HCT116 (cell line): Measurements from ENCODE around the gene RAB3GAP1. TPM values are rescaled to one million over a fixed set of nuclear protein-coding genes. Genes with fewer than 3 reads are reported as not detected.

Source experiments
- ATAC-seq: fragments of 200-7000 bp; cut with Tn5 transposase; 2 replicates; pipeline ENCODE4 v1.9.1; 2020; ENCODE audit warnings: mild to moderate bottlenecking, moderate library complexity
- BruUV-seq: library from RNA; stranded (reverse); fragments of 400-500 nt; replicated peaks from 2 replicates; lab custom pipeline; 2021; lab: Mats Ljungman, UMichigan
- CTCF ChIA-PET: fragments of 300-600 bp; sonication (Branson Sonifier 250); formaldehyde crosslinking; loops from one replicate; lab custom pipeline; 2021; ENCODE audit warnings: antibody characterized with exemption; lab: Charles Lee
- POLR2A ChIA-PET: fragments of 300-600, 350-600 bp; sonication (Branson Sonifier 250); formaldehyde crosslinking; loops from one replicate; lab custom pipeline; 2021; ENCODE audit warnings: antibody characterized with exemption; lab: Charles Lee
- RAD21 ChIA-PET, 2 experiments: fragments of 300-600 bp; sonication (Branson Sonifier 250); formaldehyde crosslinking; loops; one replicate each; lab custom pipeline; 2023; ENCODE audit warnings: low total read pairs in 2 of 2; ENCODE audit not compliant: uncharacterized antibody in 2 of 2, unreplicated experiment in 2 of 2, low non-redundant PET in 1 of 2; lab: Charles Lee
- DNase-seq: peaks from one replicate; pipeline ENCODE4 v3.0.0-alpha.2; 2010; ENCODE audit warnings: low read depth, low spot score
- H2AFZ ChIP-seq: fragments of 200-600 bp; shearing (Covaris generic), sonication (generic); 2 replicates; pipeline ENCODE4 v1.6.1; 2017; ENCODE audit warnings: low read depth, mixed run types, mixed read lengths, antibody characterized with exemption, low read length; ENCODE audit not compliant: poor library complexity, severe bottlenecking
- H3K27ac ChIP-seq: 2 replicates; pipeline ENCODE4 v1.5.1; 2012; ENCODE audit warnings: low read depth, low read length
- H3K27me3 ChIP-seq: fragments of 200-600 bp; sonication (generic); 2 replicates; pipeline ENCODE4 v1.6.1; 2016; ENCODE audit warnings: mixed run types, low read length, mixed read lengths; ENCODE audit not compliant: insufficient read depth
- H3K36me3 ChIP-seq, 2 experiments: fragments of 200-500 bp in 1 of 2; fragments of 200-600 bp in 1 of 2; sonication (Bioruptor generic) in 1 of 2; sonication (generic) in 1 of 2; 2 replicates each; pipeline versions ENCODE4 v1.5.1 to v1.6.1; 2014 to 2016; ENCODE audit warnings: low read length in 2 of 2, inconsistent platforms in 1 of 2, mixed read lengths in 1 of 2, mixed run types in 1 of 2; ENCODE audit not compliant: insufficient read depth in 2 of 2, control insufficient read depth in 1 of 2
- H3K4me1 ChIP-seq, 2 experiments: fragments of 200-600 bp in 1 of 2; sonication (generic) in 1 of 2; 2 replicates each; pipeline versions ENCODE4 v1.5.1 to v1.6.1; 2012 to 2017; ENCODE audit warnings: low read length in 2 of 2, inconsistent platforms in 1 of 2, mild to moderate bottlenecking in 1 of 2, mixed read lengths in 1 of 2, mixed run types in 1 of 2, moderate library complexity in 1 of 2; ENCODE audit not compliant: insufficient read depth in 2 of 2, control insufficient read depth in 1 of 2
- H3K4me2 ChIP-seq: fragments of 200-600 bp; sonication (generic); 2 replicates; pipeline ENCODE4 v1.6.1; 2017; ENCODE audit warnings: mixed run types, low read length, mixed read lengths
- H3K4me3 ChIP-seq, 2 experiments: fragments of 200-600 bp in 1 of 2; sonication (generic) in 1 of 2; replicated peaks in 1 of 2; 2 replicates each; pipeline ENCODE4 v1.5.1; 2011 to 2016; ENCODE audit warnings: low read length in 2 of 2, control low read depth in 1 of 2, low read depth in 1 of 2, mild to moderate bottlenecking in 1 of 2, mixed read lengths in 1 of 2, mixed run types in 1 of 2
- H3K79me2 ChIP-seq: fragments of 200-600 bp; sonication (generic); 2 replicates; pipeline ENCODE4 v1.6.1; 2017; ENCODE audit warnings: mild to moderate bottlenecking, mixed run types, low read length, moderate library complexity, mixed read lengths; ENCODE audit not compliant: insufficient read depth
- H3K9ac ChIP-seq: fragments of 200-600 bp; sonication (generic); 2 replicates; pipeline ENCODE4 v1.6.1; 2016; ENCODE audit warnings: low read length, mixed read lengths
- H3K9me2 ChIP-seq: fragments of 200-600 bp; sonication (generic), shearing (Covaris generic); 2 replicates; pipeline ENCODE4 v1.6.1; 2017; ENCODE audit warnings: mixed run types, mild to moderate bottlenecking, moderate library complexity; ENCODE audit not compliant: insufficient read depth
- H3K9me3 ChIP-seq, 2 experiments: fragments of 200-500 bp in 1 of 2; fragments of 200-600 bp in 1 of 2; sonication (Bioruptor generic) in 1 of 2; sonication (generic) in 1 of 2; 2 replicates each; pipeline ENCODE4 v1.6.1; 2014 to 2017; ENCODE audit warnings: low read length in 2 of 2, mixed read lengths in 2 of 2, inconsistent platforms in 1 of 2, low read depth in 1 of 2, mild to moderate bottlenecking in 1 of 2, mixed run types in 1 of 2, moderate library complexity in 1 of 2; ENCODE audit not compliant: control insufficient read depth in 1 of 2, insufficient read depth in 1 of 2
- H4K20me1 ChIP-seq: fragments of 200-600 bp; sonication (generic), shearing (Covaris generic); 2 replicates; pipeline ENCODE4 v1.6.1; 2017; ENCODE audit warnings: mixed run types, mild to moderate bottlenecking, moderate library complexity; ENCODE audit not compliant: insufficient read depth
- CBX3 ChIP-seq: IDR thresholded peaks from 2 replicates; pipeline ENCODE4 v1.6.1; 2012; ENCODE audit warnings: low read depth
- CEBPB ChIP-seq: IDR thresholded peaks from 2 replicates; pipeline ENCODE4 v1.6.1; 2012; ENCODE audit warnings: low read depth
- EGR1 ChIP-seq: IDR thresholded peaks from 2 replicates; pipeline ENCODE4 v1.6.1; 2012; ENCODE audit warnings: low read depth
- ELF1 ChIP-seq: IDR thresholded peaks from 2 replicates; pipeline ENCODE4 v1.6.1; 2012; ENCODE audit warnings: low read depth, borderline replicate concordance
- EZH2phosphoT487 ChIP-seq: fragments of 200-600 bp; IDR thresholded peaks from 2 replicates; pipeline ENCODE4 v1.6.1; 2018; ENCODE audit warnings: antibody characterized with exemption, borderline replicate concordance
- FOSL1 ChIP-seq: IDR thresholded peaks from 2 replicates; pipeline ENCODE4 v1.6.1; 2012; ENCODE audit warnings: low read depth
- JUND ChIP-seq: IDR thresholded peaks from 2 replicates; pipeline ENCODE4 v1.6.1; 2012
- POLR2A ChIP-seq: IDR thresholded peaks from 2 replicates; pipeline ENCODE4 v1.7.0; 2011; ENCODE audit warnings: borderline replicate concordance; ENCODE audit not compliant: insufficient read depth, insufficient read length; ENCODE audit errors: extremely low read depth
- POLR2AphosphoS5 ChIP-seq: IDR thresholded peaks from 2 replicates; pipeline ENCODE4 v1.6.1; 2011; ENCODE audit warnings: mild to moderate bottlenecking, low read depth, low read length, moderate library complexity
- RAD21 ChIP-seq: IDR thresholded peaks from 2 replicates; pipeline ENCODE4 v1.6.1; 2012; ENCODE audit warnings: low read depth, mild to moderate bottlenecking
- SP1 ChIP-seq: IDR thresholded peaks from 2 replicates; pipeline ENCODE4 v1.6.1; 2012; ENCODE audit warnings: low read depth
- SRF ChIP-seq: IDR thresholded peaks from 2 replicates; pipeline ENCODE4 v1.6.1; 2012; ENCODE audit warnings: low read depth
- TCF7L2 ChIP-seq: IDR thresholded peaks from 2 replicates; pipeline ENCODE4 v1.7.0; 2011; ENCODE audit warnings: borderline replicate concordance, inconsistent platforms; ENCODE audit not compliant: insufficient read depth, insufficient read length; ENCODE audit errors: extremely low read depth
- YY1 ChIP-seq: IDR thresholded peaks from 2 replicates; pipeline ENCODE4 v1.6.1; 2011; ENCODE audit warnings: low read length, low read depth, moderate library complexity, mild to moderate bottlenecking; ENCODE audit not compliant: insufficient replicate concordance; ENCODE audit errors: extremely low read depth
- ZFX ChIP-seq: fragments of 450-650 bp; IDR thresholded peaks from 2 replicates; pipeline ENCODE4 v1.6.1; 2017
- ZNF274 ChIP-seq: fragments of 200-500 bp; sonication (Bioruptor generic); IDR thresholded peaks from 2 replicates; pipeline ENCODE4 v1.6.1; 2014; ENCODE audit warnings: mild to moderate bottlenecking, low read depth, low read length, inconsistent platforms
- intact Hi-C: fragments of 100-400 bp; cut with micrococcal nuclease; formaldehyde crosslinking; loops from 2 replicates; pipeline ENCODE4 v1.10.0; 2022
- total RNA-seq: library from RNA; stranded (reverse); gene quantifications from one replicate; pipeline ENCODE4 v1.2.1, GENCODE V29; 2021; ENCODE audit not compliant: unreplicated experiment
- TF ChIP-seq, protein P1 (sequence below): IDR thresholded peaks from 2 replicates; pipeline ENCODE4 v1.6.1; 2012; ENCODE audit warnings: low read depth
- TF ChIP-seq, protein P2 (sequence below): IDR thresholded peaks from 2 replicates; pipeline ENCODE4 v1.6.1; 2012
- TF ChIP-seq, protein P3 (sequence below): IDR thresholded peaks from 2 replicates; pipeline ENCODE4 v1.6.1; 2012
- TF ChIP-seq, protein P4 (sequence below): IDR thresholded peaks from 2 replicates; pipeline ENCODE4 v1.6.1; 2011; ENCODE audit warnings: mild to moderate bottlenecking, low read length, moderate library complexity; ENCODE audit not compliant: insufficient replicate concordance; ENCODE audit errors: extremely low read depth

The RAB3GAP1 gene
- total RNA-seq, 1 experiment from 2014 or later: 38.5 TPM

DNA sequence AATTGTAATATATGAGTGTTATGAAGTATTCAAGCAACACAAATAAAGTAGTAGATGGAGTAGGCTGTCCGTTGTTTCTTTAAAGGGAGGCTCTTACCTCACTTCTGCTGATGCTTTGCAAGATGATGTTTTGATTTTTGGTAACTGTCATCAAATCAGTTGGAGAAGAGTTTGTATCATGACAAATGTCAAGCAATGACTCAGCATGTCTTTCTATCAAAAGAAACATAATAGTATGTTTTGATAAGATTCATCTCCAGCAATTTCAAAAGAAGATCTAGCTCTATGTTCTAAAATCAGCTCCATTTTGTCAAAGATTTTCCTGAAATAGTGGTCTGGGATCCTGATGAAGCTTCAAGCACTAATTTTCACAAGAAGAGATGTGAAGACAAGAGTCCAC lies 30.5 kb upstream of the RAB3GAP1 start:
- Histone ChIP-seq H3K4me2 (no peak overlapping the region), H3K36me3 (no peaks in the 10 kb centered on the region), H3K9me2 (no peaks in the 10 kb centered on the region), H3K4me1 (no peaks in the 10 kb centered on the region), H3K27me3 (no peaks in the 10 kb centered on the region), H4K20me1 (no peaks in the 10 kb centered on the region; the same call in 1 of the 2 replicates), H3K9ac (no peak overlapping the region), H3K27ac (no peak overlapping the region), H3K4me3 (no peak overlapping the region), H3K9me3 (no peaks in the 10 kb centered on the region), H3K79me2 (no peaks in the 10 kb centered on the region), H2AFZ (no peak overlapping the region)
- DNase-seq (no peak), ATAC-seq (no peak)
- ChIA-PET CTCF (no interaction called here), RAD21 (no interaction called here), POLR2A (no interaction called here)
- intact Hi-C loops: no loop called here
- TF ChIP-seq EZH2phosphoT487: no peak
- TF ChIP-seq RAD21: no peak
- TF ChIP-seq JUND: no peak
- no peak for TF ChIP-seq CEBPB
- no peak for TF ChIP-seq YY1
- TF ChIP-seq, protein P1, sequence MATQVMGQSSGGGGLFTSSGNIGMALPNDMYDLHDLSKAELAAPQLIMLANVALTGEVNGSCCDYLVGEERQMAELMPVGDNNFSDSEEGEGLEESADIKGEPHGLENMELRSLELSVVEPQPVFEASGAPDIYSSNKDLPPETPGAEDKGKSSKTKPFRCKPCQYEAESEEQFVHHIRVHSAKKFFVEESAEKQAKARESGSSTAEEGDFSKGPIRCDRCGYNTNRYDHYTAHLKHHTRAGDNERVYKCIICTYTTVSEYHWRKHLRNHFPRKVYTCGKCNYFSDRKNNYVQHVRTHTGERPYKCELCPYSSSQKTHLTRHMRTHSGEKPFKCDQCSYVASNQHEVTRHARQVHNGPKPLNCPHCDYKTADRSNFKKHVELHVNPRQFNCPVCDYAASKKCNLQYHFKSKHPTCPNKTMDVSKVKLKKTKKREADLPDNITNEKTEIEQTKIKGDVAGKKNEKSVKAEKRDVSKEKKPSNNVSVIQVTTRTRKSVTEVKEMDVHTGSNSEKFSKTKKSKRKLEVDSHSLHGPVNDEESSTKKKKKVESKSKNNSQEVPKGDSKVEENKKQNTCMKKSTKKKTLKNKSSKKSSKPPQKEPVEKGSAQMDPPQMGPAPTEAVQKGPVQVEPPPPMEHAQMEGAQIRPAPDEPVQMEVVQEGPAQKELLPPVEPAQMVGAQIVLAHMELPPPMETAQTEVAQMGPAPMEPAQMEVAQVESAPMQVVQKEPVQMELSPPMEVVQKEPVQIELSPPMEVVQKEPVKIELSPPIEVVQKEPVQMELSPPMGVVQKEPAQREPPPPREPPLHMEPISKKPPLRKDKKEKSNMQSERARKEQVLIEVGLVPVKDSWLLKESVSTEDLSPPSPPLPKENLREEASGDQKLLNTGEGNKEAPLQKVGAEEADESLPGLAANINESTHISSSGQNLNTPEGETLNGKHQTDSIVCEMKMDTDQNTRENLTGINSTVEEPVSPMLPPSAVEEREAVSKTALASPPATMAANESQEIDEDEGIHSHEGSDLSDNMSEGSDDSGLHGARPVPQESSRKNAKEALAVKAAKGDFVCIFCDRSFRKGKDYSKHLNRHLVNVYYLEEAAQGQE: no peak
- TF ChIP-seq EGR1: no peak
- no peak for TF ChIP-seq SRF
- no peak for TF ChIP-seq ZFX
- no peak for TF ChIP-seq CBX3
- no peak for TF ChIP-seq ZNF274
- no peak for TF ChIP-seq POLR2A
- TF ChIP-seq FOSL1: no peak
- TF ChIP-seq POLR2AphosphoS5: no peak
- TF ChIP-seq, protein P2, sequence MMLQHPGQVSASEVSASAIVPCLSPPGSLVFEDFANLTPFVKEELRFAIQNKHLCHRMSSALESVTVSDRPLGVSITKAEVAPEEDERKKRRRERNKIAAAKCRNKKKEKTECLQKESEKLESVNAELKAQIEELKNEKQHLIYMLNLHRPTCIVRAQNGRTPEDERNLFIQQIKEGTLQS: no peak
- TF ChIP-seq, protein P3, sequence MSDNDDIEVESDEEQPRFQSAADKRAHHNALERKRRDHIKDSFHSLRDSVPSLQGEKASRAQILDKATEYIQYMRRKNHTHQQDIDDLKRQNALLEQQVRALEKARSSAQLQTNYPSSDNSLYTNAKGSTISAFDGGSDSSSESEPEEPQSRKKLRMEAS: no peak
- no peak for TF ChIP-seq ELF1
- TF ChIP-seq TCF7L2: no peak
- TF ChIP-seq SP1: no peak
- TF ChIP-seq, protein P4, sequence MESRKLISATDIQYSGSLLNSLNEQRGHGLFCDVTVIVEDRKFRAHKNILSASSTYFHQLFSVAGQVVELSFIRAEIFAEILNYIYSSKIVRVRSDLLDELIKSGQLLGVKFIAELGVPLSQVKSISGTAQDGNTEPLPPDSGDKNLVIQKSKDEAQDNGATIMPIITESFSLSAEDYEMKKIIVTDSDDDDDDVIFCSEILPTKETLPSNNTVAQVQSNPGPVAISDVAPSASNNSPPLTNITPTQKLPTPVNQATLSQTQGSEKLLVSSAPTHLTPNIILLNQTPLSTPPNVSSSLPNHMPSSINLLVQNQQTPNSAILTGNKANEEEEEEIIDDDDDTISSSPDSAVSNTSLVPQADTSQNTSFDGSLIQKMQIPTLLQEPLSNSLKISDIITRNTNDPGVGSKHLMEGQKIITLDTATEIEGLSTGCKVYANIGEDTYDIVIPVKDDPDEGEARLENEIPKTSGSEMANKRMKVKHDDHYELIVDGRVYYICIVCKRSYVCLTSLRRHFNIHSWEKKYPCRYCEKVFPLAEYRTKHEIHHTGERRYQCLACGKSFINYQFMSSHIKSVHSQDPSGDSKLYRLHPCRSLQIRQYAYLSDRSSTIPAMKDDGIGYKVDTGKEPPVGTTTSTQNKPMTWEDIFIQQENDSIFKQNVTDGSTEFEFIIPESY: no peak
- BruUV-seq: no TSS peak
